DOHH2 (cell line): ENCODE data around the gene SLC3A2.

Experiments
- H3F3A ChIP-seq: fragments of 200-600 bp; sonication (generic), shearing (Covaris generic); 2 replicates; pipeline ENCODE4 v1.6.0; 2016; ENCODE audit warnings: antibody characterized with exemption, mild to moderate bottlenecking; ENCODE audit not compliant: control insufficient read depth, insufficient read depth
- H3K27ac ChIP-seq: fragments of 200-600 bp; sonication (generic); 2 replicates; pipeline ENCODE4 v1.5.1; 2014; ENCODE audit warnings: low read depth, mild to moderate bottlenecking, low read length, moderate library complexity
- H3K27me3 ChIP-seq: fragments of 200-600 bp; sonication (generic); 2 replicates; pipeline ENCODE4 v1.6.1; 2014; ENCODE audit warnings: mild to moderate bottlenecking, low read length, mixed read lengths; ENCODE audit not compliant: control insufficient read depth
- H3K36me3 ChIP-seq: fragments of 200-600 bp; sonication (generic); 2 replicates; pipeline ENCODE4 v1.6.1; 2014; ENCODE audit warnings: mild to moderate bottlenecking, low read length, moderate library complexity, mixed read lengths; ENCODE audit not compliant: control insufficient read depth
- H3K4me1 ChIP-seq: fragments of 200-600 bp; sonication (generic); 2 replicates; pipeline ENCODE4 v1.6.1; 2014; ENCODE audit warnings: mild to moderate bottlenecking, low read length, mixed read lengths; ENCODE audit not compliant: control insufficient read depth
- H3K4me2 ChIP-seq: fragments of 200-600 bp; sonication (generic); 2 replicates; pipeline ENCODE4 v1.6.0; 2014; ENCODE audit warnings: mild to moderate bottlenecking, low read length, moderate library complexity
- H3K4me3 ChIP-seq: fragments of 200-600 bp; sonication (generic); 2 replicates; pipeline ENCODE4 v1.5.1; 2014; ENCODE audit warnings: mild to moderate bottlenecking, low read length, mixed read lengths
- H3K79me2 ChIP-seq: fragments of 200-600 bp; sonication (generic); 2 replicates; pipeline ENCODE4 v1.6.1; 2014; ENCODE audit warnings: mild to moderate bottlenecking, low read length, mixed read lengths; ENCODE audit not compliant: control insufficient read depth
- H3K9me2 ChIP-seq: fragments of 200-600 bp; sonication (generic); replicated peaks from 2 replicates; pipeline ENCODE4 v1.6.1; 2014; ENCODE audit warnings: mild to moderate bottlenecking, low read length, mixed read lengths; ENCODE audit not compliant: control insufficient read depth
- H3K9me3 ChIP-seq: fragments of 200-600 bp; sonication (generic); 2 replicates; pipeline ENCODE4 v1.6.1; 2014; ENCODE audit warnings: antibody characterized with exemption, low read length, mixed read lengths; ENCODE audit not compliant: control insufficient read depth, insufficient read depth
- H4K20me1 ChIP-seq: fragments of 200-600 bp; sonication (generic); 2 replicates; pipeline ENCODE4 v1.6.0; 2014; ENCODE audit warnings: low read depth, mild to moderate bottlenecking, antibody characterized with exemption, low read length, moderate library complexity; ENCODE audit not compliant: control insufficient read depth, insufficient read depth
- CTCF ChIP-seq: fragments of 200-600 bp; sonication (generic); IDR thresholded peaks from one replicate; pipeline ENCODE4 v1.5.1; 2014; ENCODE audit warnings: antibody characterized with exemption, mild to moderate bottlenecking, low read depth, low read length; ENCODE audit not compliant: poor library complexity, severe bottlenecking
- EZH2phosphoT487 ChIP-seq: fragments of 200-600 bp; sonication (generic); IDR thresholded peaks from 2 replicates; pipeline ENCODE4 v1.6.1; 2017; ENCODE audit warnings: borderline replicate concordance, mild to moderate bottlenecking, antibody characterized with exemption, low read length, moderate library complexity, mixed read lengths

Gene SLC3A2

GRCh38 chr11:62888406-62888805, 7.7 kb downstream of the SLC3A2 start:
- peaks cover 32% of the 10 kb centered on the region for H3F3A ChIP-seq
- no peaks in the 10 kb centered on the region for H3K9me3 ChIP-seq
- no peak overlapping the region for H3K27ac ChIP-seq
- H3K79me2 ChIP-seq: peaks cover 19% of the 10 kb centered on the region
- peaks cover 12% of the 10 kb centered on the region for H4K20me1 ChIP-seq
- peaks cover 64% of the 10 kb centered on the region for H3K36me3 ChIP-seq
- H3K4me2 ChIP-seq: no peak overlapping the region
- H3K9me2 ChIP-seq: no peaks in the 10 kb centered on the region
- H3K27me3 ChIP-seq: no peaks in the 10 kb centered on the region
- TF ChIP-seq CTCF (no peak), EZH2phosphoT487 (no peak)
- H3K4me3 ChIP-seq: no peak overlapping the region
- H3K4me1 ChIP-seq: no peaks in the 10 kb centered on the region

- Histone ChIP-seq H3K9me3 (no peaks in the 10 kb centered on the region), H3K36me3 (peaks cover 57% of the 10 kb centered on the region), H3K4me3 (no peak overlapping the region), H4K20me1 (peaks cover 12% of the 10 kb centered on the region), H3K27ac (no peak overlapping the region), H3K79me2 (peaks cover 12% of the 10 kb centered on the region), H3K9me2 (no peaks in the 10 kb centered on the region), H3K27me3 (no peaks in the 10 kb centered on the region), H3F3A (peaks cover 32% of the 10 kb centered on the region), H3K4me2 (no peak overlapping the region), H3K4me1 (no peaks in the 10 kb centered on the region)
- TF ChIP-seq EZH2phosphoT487: no peak
- no peak for TF ChIP-seq CTCF
Observed at GRCh38 chr11:62889126-62889483, 8.4 kb downstream of the SLC3A2 start.

GRCh38 chr11:62889484-62890437, 9.1 kb downstream of the SLC3A2 start:
- peaks cover 12% of the 10 kb centered on the region for H4K20me1 ChIP-seq
- no peaks in the 10 kb centered on the region for H3K9me3 ChIP-seq
- no peaks in the 10 kb centered on the region for H3K9me2 ChIP-seq
- H3K36me3 ChIP-seq: peaks cover 51% of the 10 kb centered on the region
- H3K4me3 ChIP-seq: no peak overlapping the region
- H3F3A ChIP-seq: peaks cover 32% of the 10 kb centered on the region
- no peaks in the 10 kb centered on the region for H3K4me1 ChIP-seq
- no peak for TF ChIP-seq EZH2phosphoT487
- no peak for TF ChIP-seq CTCF
- no peak overlapping the region for H3K4me2 ChIP-seq
- H3K27ac ChIP-seq: no peak overlapping the region
- H3K79me2 ChIP-seq: peaks cover 8% of the 10 kb centered on the region
- no peaks in the 10 kb centered on the region for H3K27me3 ChIP-seq
